HCT116 (cell line): ENCODE measurements around the gene NR2F1-AS1.

Experiments used
- ELF1 ChIP-seq: IDR thresholded peaks from 2 replicates; pipeline ENCODE4 v1.6.1; 2012; ENCODE audit warnings: low read depth, borderline replicate concordance
- POLR2A ChIP-seq: IDR thresholded peaks from 2 replicates; pipeline ENCODE4 v1.7.0; 2011; ENCODE audit warnings: borderline replicate concordance; ENCODE audit not compliant: insufficient read depth, insufficient read length; ENCODE audit errors: extremely low read depth
- POLR2AphosphoS5 ChIP-seq: IDR thresholded peaks from 2 replicates; pipeline ENCODE4 v1.6.1; 2011; ENCODE audit warnings: mild to moderate bottlenecking, low read depth, low read length, moderate library complexity
- RAD21 ChIP-seq: IDR thresholded peaks from 2 replicates; pipeline ENCODE4 v1.6.1; 2012; ENCODE audit warnings: low read depth, mild to moderate bottlenecking
- ZNF274 ChIP-seq: fragments of 200-500 bp; sonication (Bioruptor generic); IDR thresholded peaks from 2 replicates; pipeline ENCODE4 v1.6.1; 2014; ENCODE audit warnings: mild to moderate bottlenecking, low read depth, low read length, inconsistent platforms
- TF ChIP-seq, protein P1 (sequence below), 3 experiments: fragments of 200-600 bp in 1 of 3; sonication (generic) in 1 of 3; IDR thresholded peaks in 2 of 3; conservative IDR thresholded peaks in 1 of 3; 2 replicates each; pipeline ENCODE4 v1.5.1; 2012 to 2017; ENCODE audit warnings: low read depth in 2 of 3, low read length in 2 of 3, antibody characterized with exemption in 1 of 3, borderline replicate concordance in 1 of 3, control low read depth in 1 of 3, mild to moderate bottlenecking in 1 of 3, mixed read lengths in 1 of 3, mixed run types in 1 of 3, moderate library complexity in 1 of 3; ENCODE audit not compliant: insufficient read depth in 1 of 3

GRCh38 chr5:93421468-93421867 lies 159.6 kb downstream of the NR2F1-AS1 start:
- TF ChIP-seq POLR2AphosphoS5 (no peak), RAD21 (no peak), POLR2A (no peak), ELF1 (no peak), ZNF274 (no peak)
- TF ChIP-seq, protein P1, sequence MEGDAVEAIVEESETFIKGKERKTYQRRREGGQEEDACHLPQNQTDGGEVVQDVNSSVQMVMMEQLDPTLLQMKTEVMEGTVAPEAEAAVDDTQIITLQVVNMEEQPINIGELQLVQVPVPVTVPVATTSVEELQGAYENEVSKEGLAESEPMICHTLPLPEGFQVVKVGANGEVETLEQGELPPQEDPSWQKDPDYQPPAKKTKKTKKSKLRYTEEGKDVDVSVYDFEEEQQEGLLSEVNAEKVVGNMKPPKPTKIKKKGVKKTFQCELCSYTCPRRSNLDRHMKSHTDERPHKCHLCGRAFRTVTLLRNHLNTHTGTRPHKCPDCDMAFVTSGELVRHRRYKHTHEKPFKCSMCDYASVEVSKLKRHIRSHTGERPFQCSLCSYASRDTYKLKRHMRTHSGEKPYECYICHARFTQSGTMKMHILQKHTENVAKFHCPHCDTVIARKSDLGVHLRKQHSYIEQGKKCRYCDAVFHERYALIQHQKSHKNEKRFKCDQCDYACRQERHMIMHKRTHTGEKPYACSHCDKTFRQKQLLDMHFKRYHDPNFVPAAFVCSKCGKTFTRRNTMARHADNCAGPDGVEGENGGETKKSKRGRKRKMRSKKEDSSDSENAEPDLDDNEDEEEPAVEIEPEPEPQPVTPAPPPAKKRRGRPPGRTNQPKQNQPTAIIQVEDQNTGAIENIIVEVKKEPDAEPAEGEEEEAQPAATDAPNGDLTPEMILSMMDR (IDR thresholded peaks at IDR 0.05 in 2 of 3, conservative IDR thresholded peaks at IDR 0.05 in 1 of 3; ENCODE audit: borderline replicate concordance in 1 of 3, insufficient read depth in 1 of 3, low read depth in 2 of 3, low read length in 2 of 3): no peak
